T-cell (primary cell): ENCODE data around the gene DPP6. TPM values are rescaled to one million over a fixed set of nuclear protein-coding genes. Genes with fewer than 3 reads are reported as not detected.
"Not testable (repeated sequence)": the region's sequence is repeated elsewhere in the genome, so short reads cannot be mapped to it uniquely, and the experiment has no call there.

Source experiments
- ATAC-seq, 4 experiments: fragments of 200-7000 bp in 3 of 4; fragments of 150-1000 bp in 1 of 4; cut with Tn5 transposase; replicated peaks in 1 of 4; 1 replicate in 3 of 4; 2 replicates in 1 of 4; pipeline ENCODE4 v1.10.0; 2021; ENCODE audit warnings: moderate library complexity in 3 of 4, mild to moderate bottlenecking in 2 of 4, moderate number of reproducible peaks in 1 of 4
- CTCF ChIA-PET, 2 donors: fragments of 300-600 bp; sonication (Branson Sonifier 250); formaldehyde crosslinking; loops; one replicate each; lab custom pipeline; 2022; ENCODE audit warnings: antibody characterized with exemption in 2 of 2; lab: Charles Lee
- POLR2A ChIA-PET, 2 donors: fragments of 300-600 bp; sonication (Branson Sonifier 250); formaldehyde crosslinking; loops; one replicate each; lab custom pipeline; 2022; ENCODE audit warnings: antibody characterized with exemption in 2 of 2; lab: Charles Lee
- DNase-seq, 35 experiments: peaks; one replicate each; pipeline versions ENCODE4 v3.0.0 to v3.0.0-alpha.2; 2013 to 2023
- H3K27ac ChIP-seq: one replicate; pipeline ENCODE4 v1.5.1; 2013; ENCODE audit warnings: low read length
- H3K27me3 ChIP-seq, 2 experiments: replicated peaks in 1 of 2; 1 replicate in 1 of 2; 2 replicates in 1 of 2; pipeline versions ENCODE4 v1.6.1 to v1.7.0; 2013; ENCODE audit warnings: low read length in 1 of 2, mixed read lengths in 1 of 2; ENCODE audit not compliant: control insufficient read depth in 2 of 2, insufficient read depth in 2 of 2; ENCODE audit errors: extremely low read depth in 1 of 2
- H3K36me3 ChIP-seq, 2 donors: 1 replicate in 1 of 2; 2 replicates in 1 of 2; pipeline versions ENCODE4 v1.6.1 to v1.7.0; 2013; ENCODE audit warnings: low read length in 1 of 2; ENCODE audit not compliant: control insufficient read depth in 2 of 2, insufficient read depth in 1 of 2; ENCODE audit errors: extremely low read depth in 1 of 2
- H3K4me1 ChIP-seq, 2 experiments: 1 replicate in 1 of 2; 2 replicates in 1 of 2; pipeline versions ENCODE4 v1.6.1 to v1.7.0; 2013; ENCODE audit warnings: low read length in 2 of 2, mixed read lengths in 1 of 2; ENCODE audit not compliant: insufficient read depth in 2 of 2, control insufficient read depth in 1 of 2; ENCODE audit errors: extremely low read depth in 1 of 2
- H3K4me3 ChIP-seq, 2 donors: 1 replicate in 1 of 2; 2 replicates in 1 of 2; pipeline versions ENCODE4 v1.5.1 to v1.7.0; 2013; ENCODE audit warnings: mild to moderate bottlenecking in 2 of 2, low read length in 1 of 2, moderate library complexity in 1 of 2; ENCODE audit not compliant: control insufficient read depth in 1 of 2; ENCODE audit errors: extremely low read depth in 1 of 2
- H3K9me3 ChIP-seq: 2 replicates; pipeline ENCODE4 v1.7.0; 2013
- H3K27ac Mint-ChIP-seq, 2 donors: one replicate each; pipeline ENCODE4 v1.8.0; 2020 to 2021; ENCODE audit warnings: mild to moderate bottlenecking in 2 of 2, mixed read lengths in 2 of 2
- H3K27me3 Mint-ChIP-seq, 2 donors: one replicate each; pipeline ENCODE4 v1.8.0; 2021 to 2022; ENCODE audit warnings: mixed read lengths in 2 of 2
- H3K36me3 Mint-ChIP-seq: one replicate; pipeline ENCODE4 v1.8.0; 2021; ENCODE audit warnings: mixed read lengths
- H3K4me1 Mint-ChIP-seq, 3 donors: one replicate each; pipeline ENCODE4 v1.8.0; 2020 to 2022; ENCODE audit warnings: mixed read lengths in 3 of 3, mild to moderate bottlenecking in 1 of 3
- H3K4me3 Mint-ChIP-seq, 3 donors: one replicate each; pipeline ENCODE4 v1.8.0; 2020 to 2022; ENCODE audit warnings: mild to moderate bottlenecking in 3 of 3, mixed read lengths in 3 of 3, moderate library complexity in 3 of 3
- H3K9me3 Mint-ChIP-seq, 3 donors: one replicate each; pipeline ENCODE4 v1.8.0; 2020 to 2022; ENCODE audit warnings: mixed read lengths in 3 of 3
- whole genome bisulfite sequencing: methylation state at CpG from one replicate; pipeline ENCODE4 v1.1.5; 2013; ENCODE audit warnings: missing lambda C conversion rate; ENCODE audit not compliant: insufficient coverage; 5-methylcytosine and 5-hydroxymethylcytosine counted together
- total RNA-seq, 35 experiments: library from RNA in 6 of 35; stranded (reverse) in 6 of 35; fragments of 120-200 nt in 1 of 35; gene quantifications; one replicate each; pipeline versions ENCODE4 v1.2.1 to v1.2.4 and lab custom pipeline; 2013 to 2026

Gene DPP6
- total RNA-seq, 5 donors from 2014 or later (not counting 1 experiment from before 2014, with no cell fraction given): not detected

GRCh38 chr7:154123397-154123796 is 71.2 kb downstream of the DPP6 start:
- H3K4me3 Mint-ChIP-seq, DNase-seq, H3K9me3 ChIP-seq, H3K4me1 Mint-ChIP-seq, H3K27ac ChIP-seq, H3K27ac Mint-ChIP-seq, H3K36me3 ChIP-seq, H3K27me3 Mint-ChIP-seq, H3K9me3 Mint-ChIP-seq, POLR2A ChIA-PET, ATAC-seq, H3K4me3 ChIP-seq, H3K27me3 ChIP-seq, H3K4me1 ChIP-seq, H3K36me3 Mint-ChIP-seq, CTCF ChIA-PET: not testable (repeated sequence)
- no CpG with 5 or more reads among the region's 7 CpGs for WGBS

- H3K27me3 ChIP-seq, H3K9me3 Mint-ChIP-seq, H3K4me3 Mint-ChIP-seq, H3K27ac ChIP-seq, H3K27ac Mint-ChIP-seq, H3K4me1 ChIP-seq, DNase-seq, H3K36me3 ChIP-seq, H3K4me1 Mint-ChIP-seq, H3K4me3 ChIP-seq, ATAC-seq, POLR2A ChIA-PET, H3K36me3 Mint-ChIP-seq, H3K9me3 ChIP-seq, H3K27me3 Mint-ChIP-seq, CTCF ChIA-PET: not testable (repeated sequence)
- 100% methylated on average over 1 of the region's 5 CpGs for WGBS
These were observed 76.9 kb downstream of the DPP6 start for GRCh38 chr7:154129142-154129541.

- H3K27ac Mint-ChIP-seq, H3K4me1 Mint-ChIP-seq, H3K4me3 ChIP-seq, H3K27ac ChIP-seq, H3K27me3 ChIP-seq, H3K36me3 Mint-ChIP-seq, H3K4me3 Mint-ChIP-seq, H3K27me3 Mint-ChIP-seq, CTCF ChIA-PET, POLR2A ChIA-PET, H3K9me3 Mint-ChIP-seq, DNase-seq, H3K4me1 ChIP-seq, H3K9me3 ChIP-seq, ATAC-seq, H3K36me3 ChIP-seq: not testable (repeated sequence)
- 80% methylated on average over 1 of the region's 4 CpGs for WGBS
These were observed 80.4 kb downstream of the DPP6 start for GRCh38 chr7:154132617-154133016.

- H3K4me1 Mint-ChIP-seq, H3K27me3 ChIP-seq, POLR2A ChIA-PET, H3K4me1 ChIP-seq, H3K4me3 ChIP-seq, CTCF ChIA-PET, H3K27ac ChIP-seq, H3K27me3 Mint-ChIP-seq, H3K27ac Mint-ChIP-seq, H3K36me3 ChIP-seq, DNase-seq, ATAC-seq, H3K9me3 ChIP-seq, H3K9me3 Mint-ChIP-seq, H3K4me3 Mint-ChIP-seq, H3K36me3 Mint-ChIP-seq: not testable (repeated sequence)
- no CpG with 5 or more reads among the region's 7 CpGs for WGBS
These were observed 81.6 kb downstream of the DPP6 start for GRCh38 chr7:154133703-154134277.

- H3K9me3 ChIP-seq, CTCF ChIA-PET, POLR2A ChIA-PET, H3K4me3 ChIP-seq, H3K4me1 Mint-ChIP-seq, H3K27me3 ChIP-seq, H3K27ac Mint-ChIP-seq, H3K4me1 ChIP-seq, H3K36me3 Mint-ChIP-seq, H3K27ac ChIP-seq, H3K27me3 Mint-ChIP-seq, H3K9me3 Mint-ChIP-seq, H3K4me3 Mint-ChIP-seq, DNase-seq, H3K36me3 ChIP-seq: not testable (repeated sequence)
- peak in 3 of 4 experiments; percentile 12 to 34 (median 27) for ATAC-seq
- WGBS: no CpG with 5 or more reads among the region's 1 CpG
These were observed 82.5 kb downstream of the DPP6 start for GRCh38 chr7:154134698-154135097.

- H3K27ac Mint-ChIP-seq: peak overlapping the region in 1 of 2 donors; percentile 57
- H3K27me3 ChIP-seq, H3K27me3 Mint-ChIP-seq, DNase-seq, H3K4me3 ChIP-seq, CTCF ChIA-PET, H3K4me1 ChIP-seq, H3K9me3 ChIP-seq, H3K4me1 Mint-ChIP-seq, ATAC-seq, H3K36me3 Mint-ChIP-seq, H3K36me3 ChIP-seq, POLR2A ChIA-PET, H3K9me3 Mint-ChIP-seq, H3K4me3 Mint-ChIP-seq, H3K27ac ChIP-seq: not testable (repeated sequence)
These were observed 83.4 kb downstream of the DPP6 start for GRCh38 chr7:154135646-154136045.
